GM12878 (cell line): Measurements from ENCODE around the gene ENTREP1.

Experiments used
- CTCF ChIP-seq, 3 experiments: IDR thresholded peaks in 2 of 3; conservative IDR thresholded peaks in 1 of 3; 2 replicates each; pipeline ENCODE4 v1.5.1; 2011; ENCODE audit warnings: low read depth in 3 of 3, low read length in 3 of 3, mild to moderate bottlenecking in 3 of 3, control low read depth in 2 of 3, moderate library complexity in 2 of 3, inconsistent platforms in 1 of 3, mixed read lengths in 1 of 3; ENCODE audit not compliant: control insufficient read depth in 2 of 3, insufficient read depth in 1 of 3; ENCODE audit errors: extremely low read depth in 1 of 3
- FOXM1 ChIP-seq: IDR thresholded peaks from 2 replicates; pipeline ENCODE4 v1.6.1; 2012; ENCODE audit warnings: low read depth, mild to moderate bottlenecking, inconsistent platforms, low read length, moderate library complexity
- MXI1 ChIP-seq: fragments of 150-350 bp; IDR thresholded peaks from 2 replicates; pipeline ENCODE4 v1.6.1; 2011; ENCODE audit warnings: low read depth, mild to moderate bottlenecking, inconsistent platforms, low read length, improper control_type of control experiment
- POLR2A ChIP-seq: IDR thresholded peaks from 2 replicates; pipeline ENCODE4 v1.6.1; 2011; ENCODE audit warnings: low read depth, mild to moderate bottlenecking, low read length
- RFX5 ChIP-seq: IDR thresholded peaks from 2 replicates; pipeline ENCODE4 v1.6.1; 2011; ENCODE audit warnings: low read depth, low read length, improper control_type of control experiment

- no peak for TF ChIP-seq RFX5
- TF ChIP-seq FOXM1, result no peak
- TF ChIP-seq POLR2A, result no peak
- TF ChIP-seq CTCF (IDR thresholded peaks at IDR 0.05 in 2 of 3, conservative IDR thresholded peaks at IDR 0.05 in 1 of 3; ENCODE audit: control insufficient read depth in 2 of 3, extremely low read depth in 1 of 3, insufficient read depth in 1 of 3, low read depth in 3 of 3, low read length in 3 of 3), result no peak
- no peak for TF ChIP-seq MXI1
Observed at GRCh38 chr9:69307446-69308205, 17.4 kb upstream of the ENTREP1 start.
